ENCODE data around the gene CTSK. TPM values are rescaled to one million over a fixed set of nuclear protein-coding genes. Genes with fewer than 3 reads are reported as not detected.

CTSK gene
- total RNA-seq, 1 donor from 2014 or later: 2.8 TPM

GRCh38 chr1:150826299-150826698, 18.2 kb upstream of the CTSK start:
- no peak overlapping the region for H3K27ac Mint-ChIP-seq

DNA sequence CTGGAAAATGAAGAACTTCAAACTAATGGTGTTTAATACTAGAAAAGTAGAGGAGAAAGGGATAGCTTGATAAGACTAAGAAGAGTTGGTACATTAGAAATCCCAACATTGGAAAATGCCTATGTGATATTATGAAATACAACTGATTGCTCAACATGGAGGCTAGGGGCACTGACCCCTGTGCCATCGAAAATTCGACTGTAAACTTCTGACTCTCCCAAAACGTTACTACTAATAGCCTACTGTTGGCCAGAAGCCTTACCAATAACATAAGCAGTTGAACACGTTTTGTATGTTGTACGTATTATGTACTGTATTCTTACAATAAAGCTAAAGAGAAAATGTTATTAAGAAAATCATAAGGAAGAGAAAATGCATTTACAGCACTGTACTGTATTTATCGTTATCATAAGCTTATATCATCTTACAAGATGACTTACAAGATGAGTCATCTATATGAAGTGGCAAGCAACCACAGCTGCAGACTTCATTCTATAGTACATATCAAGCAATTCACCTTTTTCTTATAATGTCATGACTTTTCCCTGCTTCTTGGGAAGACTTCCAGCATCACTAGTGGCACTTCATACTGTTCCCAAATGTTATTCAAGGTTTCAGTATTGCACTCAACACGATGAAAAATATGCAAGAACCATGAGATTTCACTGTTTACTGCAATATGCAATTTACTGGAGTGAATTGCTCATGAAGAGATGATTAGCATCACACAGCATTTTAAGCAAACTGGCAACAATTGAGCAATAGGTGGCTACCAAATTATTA, 12.9 kb upstream of the CTSK start:
- H3K27ac Mint-ChIP-seq: no peak overlapping the region
- H3K4me1 Mint-ChIP-seq (ENCODE audit: low read depth): peaks cover 12% of the 10 kb centered on the region
- intact Hi-C loops (cut with micrococcal nuclease): loop anchor here (5.0 kb wide), 1 partner anchor 101 kb away; no protein-coding TSS in a partner anchor

More at GRCh38 chr1:150826299-150826698, 18.2 kb upstream of the CTSK start:
- Mint-ChIP-seq H3K36me3 (ENCODE audit: low read depth) (peaks cover 46% of the 10 kb centered on the region), H3K4me3 (ENCODE audit: low read depth) (no peak overlapping the region), H3K27me3 (ENCODE audit: low read depth) (no peaks in the 10 kb centered on the region), H3K9me3 (no peaks in the 10 kb centered on the region), H3K4me1 (ENCODE audit: low read depth) (peaks cover under 1% of the 10 kb centered on the region)
- intact Hi-C loops (cut with micrococcal nuclease): no loop called here
- no peak for DNase-seq (ENCODE audit: low spot score)

GRCh38 chr1:150815871-150816270, 7.8 kb upstream of the CTSK start:
- H3K27me3 Mint-ChIP-seq (ENCODE audit: low read depth): no peaks in the 10 kb centered on the region
- intact Hi-C loops (cut with micrococcal nuclease): no loop called here
- H3K36me3 Mint-ChIP-seq (ENCODE audit: low read depth): peaks cover 47% of the 10 kb centered on the region
- H3K27ac Mint-ChIP-seq: no peak overlapping the region
- no peak for DNase-seq (ENCODE audit: low spot score)
- H3K4me1 Mint-ChIP-seq (ENCODE audit: low read depth): peaks cover 7% of the 10 kb centered on the region
- no peaks in the 10 kb centered on the region for H3K9me3 Mint-ChIP-seq
- no peak overlapping the region for H3K4me3 Mint-ChIP-seq (ENCODE audit: low read depth)

More for the DNA sequence above, 12.9 kb upstream of the CTSK start:
- Mint-ChIP-seq H3K4me3 (ENCODE audit: low read depth) (no peak overlapping the region), H3K9me3 (no peaks in the 10 kb centered on the region), H3K27me3 (ENCODE audit: low read depth) (no peaks in the 10 kb centered on the region), H3K36me3 (ENCODE audit: low read depth) (peaks cover 51% of the 10 kb centered on the region)
- DNase-seq (ENCODE audit: low spot score): no peak

GRCh38 chr1:150813028-150813707, 5.1 kb upstream of the CTSK start:
- no peak overlapping the region for H3K4me3 Mint-ChIP-seq (ENCODE audit: low read depth)
- H3K27me3 Mint-ChIP-seq (ENCODE audit: low read depth): no peaks in the 10 kb centered on the region
- no peaks in the 10 kb centered on the region for H3K9me3 Mint-ChIP-seq
- peaks cover 35% of the 10 kb centered on the region for H3K36me3 Mint-ChIP-seq (ENCODE audit: low read depth)
- H3K4me1 Mint-ChIP-seq (ENCODE audit: low read depth): peaks cover under 1% of the 10 kb centered on the region
- DNase-seq (ENCODE audit: low spot score): no peak
- intact Hi-C loops (cut with micrococcal nuclease): no loop called here
- H3K27ac Mint-ChIP-seq: no peak overlapping the region

DNA sequence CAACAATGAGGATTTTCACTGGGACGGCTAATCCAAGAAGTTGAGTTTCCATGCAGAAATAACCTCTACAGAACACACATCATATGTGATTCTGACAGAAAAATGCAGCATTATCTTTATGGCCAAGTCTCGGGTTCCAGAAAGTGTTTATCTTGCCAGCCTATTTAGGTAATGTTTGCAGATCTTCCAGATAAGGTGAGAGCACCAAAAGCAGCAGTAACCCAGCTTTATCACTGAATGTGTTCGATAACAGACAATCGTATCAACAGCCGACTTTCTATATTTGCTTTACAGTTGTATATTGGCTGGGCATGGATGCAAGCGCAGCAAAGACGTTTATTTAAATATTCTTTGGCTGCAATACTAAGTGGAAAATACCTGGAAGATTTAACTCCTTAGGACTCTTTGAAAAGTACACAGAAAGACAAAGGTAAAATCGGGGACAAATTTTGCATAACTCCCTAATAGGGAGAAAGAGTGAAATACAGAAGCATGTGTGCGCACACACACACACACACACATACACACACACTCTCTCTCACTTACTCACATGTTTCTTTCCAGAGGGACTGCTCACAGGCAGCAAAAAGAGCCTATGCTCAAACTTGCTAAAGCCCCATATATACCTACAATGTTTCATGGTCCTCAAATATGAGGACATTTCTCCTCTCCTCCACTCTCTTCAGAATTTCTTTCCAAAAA, 3.0 kb upstream of the CTSK start:
- Mint-ChIP-seq H3K36me3 (ENCODE audit: low read depth) (peaks cover 20% of the 10 kb centered on the region), H3K27ac (no peak overlapping the region), H3K4me3 (ENCODE audit: low read depth) (no peak overlapping the region), H3K4me1 (ENCODE audit: low read depth) (peaks cover 10% of the 10 kb centered on the region), H3K9me3 (no peaks in the 10 kb centered on the region), H3K27me3 (ENCODE audit: low read depth) (no peaks in the 10 kb centered on the region)
- DNase-seq (ENCODE audit: low spot score): no peak
- intact Hi-C loops (cut with micrococcal nuclease): no loop called here

GRCh38 chr1:150809651-150810050, 1.6 kb upstream of the CTSK start:
- DNase-seq (ENCODE audit: low spot score): no peak
- Mint-ChIP-seq H3K4me3 (ENCODE audit: low read depth) (no peak overlapping the region), H3K9me3 (no peaks in the 10 kb centered on the region), H3K27ac (no peak overlapping the region), H3K27me3 (ENCODE audit: low read depth) (no peaks in the 10 kb centered on the region), H3K36me3 (ENCODE audit: low read depth) (peaks cover 16% of the 10 kb centered on the region), H3K4me1 (ENCODE audit: low read depth) (peaks cover 10% of the 10 kb centered on the region)
- intact Hi-C loops (cut with micrococcal nuclease): no loop called here

DNA sequence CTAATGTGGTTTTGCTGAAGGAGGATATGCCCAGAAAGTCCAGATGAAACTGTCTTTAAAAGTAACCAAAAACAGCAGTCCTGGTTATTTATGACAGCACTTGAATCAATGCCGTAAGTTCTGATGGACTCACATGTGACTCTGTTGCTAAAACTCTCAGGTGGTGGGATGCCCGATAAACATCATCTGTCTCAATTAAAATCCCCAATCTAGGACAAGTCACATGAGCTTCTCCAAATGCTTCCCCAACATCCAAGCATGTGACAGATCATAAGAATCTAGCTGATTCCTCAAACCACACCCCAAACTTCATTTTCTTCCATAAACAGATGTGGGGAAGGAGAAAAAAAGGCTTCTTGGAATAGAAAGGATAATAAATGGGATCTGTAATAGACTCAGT, 786 bp upstream of the CTSK start:
- no peak overlapping the region for H3K27ac Mint-ChIP-seq
- no peak for DNase-seq (ENCODE audit: low spot score)
- H3K4me1 Mint-ChIP-seq (ENCODE audit: low read depth): peaks cover 10% of the 10 kb centered on the region
- no peak overlapping the region for H3K4me3 Mint-ChIP-seq (ENCODE audit: low read depth)
- intact Hi-C loops (cut with micrococcal nuclease): no loop called here
- H3K27me3 Mint-ChIP-seq (ENCODE audit: low read depth): no peaks in the 10 kb centered on the region
- peaks cover 13% of the 10 kb centered on the region for H3K36me3 Mint-ChIP-seq (ENCODE audit: low read depth)
- no peaks in the 10 kb centered on the region for H3K9me3 Mint-ChIP-seq

DNA sequence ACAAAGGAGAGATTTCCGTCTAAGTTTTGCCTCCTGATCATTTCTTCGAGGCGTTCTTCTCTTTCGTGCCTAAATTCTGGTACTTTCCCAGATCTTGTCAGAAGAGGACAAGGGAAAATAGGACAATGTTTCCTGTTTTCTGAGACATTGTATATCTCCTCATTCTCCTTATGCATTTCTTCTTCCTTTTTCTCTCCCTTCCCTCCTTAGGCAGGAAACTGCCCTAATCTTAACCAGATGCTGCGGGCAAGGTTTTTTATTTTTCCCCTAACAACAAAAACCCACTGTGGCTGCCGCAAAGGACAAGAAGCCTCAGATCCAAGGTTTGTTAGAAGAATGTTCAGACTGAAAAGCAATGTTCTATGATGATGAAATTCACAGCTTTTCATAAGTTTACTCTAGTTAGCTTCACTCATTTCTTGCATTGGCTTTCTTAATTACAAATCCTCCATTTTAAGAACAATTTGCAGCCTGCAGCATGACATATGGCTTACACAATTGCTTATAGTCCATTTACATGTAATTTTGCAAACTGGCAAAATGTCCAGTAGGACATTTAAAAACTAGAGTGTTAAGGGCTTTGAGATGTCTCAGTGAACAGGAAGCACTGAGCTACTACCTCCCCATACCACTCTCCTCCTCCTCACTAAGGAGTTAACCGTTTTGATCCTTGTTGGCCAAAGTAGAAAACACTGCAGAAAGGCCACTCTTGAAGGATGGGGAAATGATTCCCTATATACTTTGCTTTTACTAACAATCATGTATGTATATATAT, 624 bp downstream of the CTSK start:
- DNase-seq (ENCODE audit: low spot score): no peak
- peaks cover 14% of the 10 kb centered on the region for H3K36me3 Mint-ChIP-seq (ENCODE audit: low read depth)
- H3K27ac Mint-ChIP-seq: peak overlapping the region; percentile 1
- H3K9me3 Mint-ChIP-seq: no peaks in the 10 kb centered on the region
- H3K4me1 Mint-ChIP-seq (ENCODE audit: low read depth): peaks cover 10% of the 10 kb centered on the region
- intact Hi-C loops (cut with micrococcal nuclease): no loop called here
- H3K4me3 Mint-ChIP-seq (ENCODE audit: low read depth): no peak overlapping the region
- no peaks in the 10 kb centered on the region for H3K27me3 Mint-ChIP-seq (ENCODE audit: low read depth)

DNA sequence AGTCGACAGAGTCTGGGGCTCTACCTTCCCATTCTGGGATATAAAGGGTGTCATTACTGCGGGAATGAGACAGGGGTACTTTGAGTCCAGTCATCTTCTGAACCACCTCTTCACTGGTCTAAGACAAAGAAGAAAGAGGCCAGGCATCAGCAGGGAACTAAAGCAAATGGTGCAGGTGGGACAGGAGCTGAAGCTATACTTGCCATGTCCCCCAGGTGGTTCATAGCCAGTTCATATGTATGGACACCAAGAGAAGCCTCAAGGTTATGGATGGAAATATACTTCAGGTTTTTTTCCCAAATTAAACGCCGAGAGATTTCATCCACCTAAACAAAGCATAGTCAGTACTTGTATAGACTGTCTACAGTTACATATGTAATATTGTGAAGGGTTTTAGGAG, 2.2 kb downstream of the CTSK start:
- H3K4me3 Mint-ChIP-seq (ENCODE audit: low read depth): no peak overlapping the region
- H3K27me3 Mint-ChIP-seq (ENCODE audit: low read depth): no peaks in the 10 kb centered on the region
- H3K27ac Mint-ChIP-seq: no peak overlapping the region
- intact Hi-C loops (cut with micrococcal nuclease): no loop called here
- H3K4me1 Mint-ChIP-seq (ENCODE audit: low read depth): peaks cover 10% of the 10 kb centered on the region
- no peaks in the 10 kb centered on the region for H3K9me3 Mint-ChIP-seq
- no peak for DNase-seq (ENCODE audit: low spot score)
- H3K36me3 Mint-ChIP-seq (ENCODE audit: low read depth): peaks cover 14% of the 10 kb centered on the region

- H3K4me1 Mint-ChIP-seq (ENCODE audit: low read depth): peaks cover 10% of the 10 kb centered on the region
- no peaks in the 10 kb centered on the region for H3K9me3 Mint-ChIP-seq
- peaks cover 9% of the 10 kb centered on the region for H3K36me3 Mint-ChIP-seq (ENCODE audit: low read depth)
- H3K27me3 Mint-ChIP-seq (ENCODE audit: low read depth): no peaks in the 10 kb centered on the region
- DNase-seq (ENCODE audit: low spot score): no peak
- intact Hi-C loops (cut with micrococcal nuclease): no loop called here
- H3K4me3 Mint-ChIP-seq (ENCODE audit: low read depth): no peak overlapping the region
- no peak overlapping the region for H3K27ac Mint-ChIP-seq
Measured at GRCh38 chr1:150804671-150805070, 3.4 kb downstream of the CTSK start.

GRCh38 chr1:150799089-150799488, 9.0 kb downstream of the CTSK start:
- no peak for DNase-seq (ENCODE audit: low spot score)
- Mint-ChIP-seq H3K27me3 (ENCODE audit: low read depth) (no peaks in the 10 kb centered on the region), H3K4me1 (ENCODE audit: low read depth) (no peaks in the 10 kb centered on the region), H3K36me3 (ENCODE audit: low read depth) (peaks cover 20% of the 10 kb centered on the region), H3K4me3 (ENCODE audit: low read depth) (no peak overlapping the region), H3K27ac (no peak overlapping the region), H3K9me3 (no peaks in the 10 kb centered on the region)
- intact Hi-C loops (cut with micrococcal nuclease): no loop called here

GRCh38 chr1:150798525-150798924, 9.5 kb downstream of the CTSK start:
- intact Hi-C loops (cut with micrococcal nuclease): no loop called here
- Mint-ChIP-seq H3K36me3 (ENCODE audit: low read depth) (peaks cover 18% of the 10 kb centered on the region), H3K4me1 (ENCODE audit: low read depth) (no peaks in the 10 kb centered on the region), H3K9me3 (no peaks in the 10 kb centered on the region), H3K27ac (no peak overlapping the region), H3K27me3 (ENCODE audit: low read depth) (no peaks in the 10 kb centered on the region), H3K4me3 (ENCODE audit: low read depth) (no peak overlapping the region)
- no peak for DNase-seq (ENCODE audit: low spot score)

Data from activated T-helper 2 cell treated with anti-CD3 and anti-CD28 coated beads, Interferon-gamma antibody, Interleukin-2, Interleukin-4, amounts not matched to agents 10 μg/mL and 5 μg/mL and 100 μg/mL, durations not matched to agents 14 hours and 24 hours and 36 hours (primary cell).